Measurements from ENCODE around the gene TNNT3.

Gene TNNT3

GRCh38 chr11:1896923-1897322 is 22.6 kb upstream of the TNNT3 start:
- ChIA-PET CTCF (interaction anchor here (0.9 to 4.1 kb wide), 9 partner anchors 9 to 59 kb away, joined by 3 to 31 read pairs (median 5); no protein-coding TSS in a partner anchor), POLR2A (interaction anchor here (0.6 to 1.5 kb wide), 6 partner anchors 8 to 46 kb away, joined by 3 to 4 read pairs (median 4); no protein-coding TSS in a partner anchor)
- H3K4me1 ChIP-seq (ENCODE audit: control extremely low read depth in 1 of 4, control insufficient read depth in 4 of 4, insufficient read depth in 4 of 4, low read length in 3 of 4), result peaks cover 10 to 59% (median 33%) of the 10 kb centered on the region in 4 experiments
- DNase-seq, result peak; percentile 76 to 92 (median 88)
- H3K4me3 ChIP-seq (ENCODE audit: control insufficient read depth in 1 of 7, extremely low read depth in 1 of 7, insufficient read depth in 4 of 7, low read depth in 2 of 7, low read length in 6 of 7), result peak overlapping the region in 5 of 7 experiments; percentile 30 to 71 (median 56)
- H3K36me3 ChIP-seq (ENCODE audit: control insufficient read depth in 4 of 4, insufficient read depth in 4 of 4, low read length in 3 of 4), result no peaks in the 10 kb centered on the region
- 21% methylated on average over 12 of the region's 12 CpGs for WGBS (ENCODE audit: insufficient coverage)
- H3K9me3 ChIP-seq (ENCODE audit: control extremely low read depth in 1 of 5, control insufficient read depth in 4 of 5, insufficient read depth in 2 of 5, low read depth in 1 of 5, low read length in 4 of 5), result no peaks in the 10 kb centered on the region
- no peaks in the 10 kb centered on the region for H3K27me3 ChIP-seq (replicated peaks in 2 of 5; ENCODE audit: control insufficient read depth in 4 of 5, insufficient read depth in 5 of 5, low read length in 4 of 5)
- H3K27ac ChIP-seq (ENCODE audit: insufficient read depth in 1 of 2, low read depth in 1 of 2, low read length in 2 of 2, poor library complexity in 1 of 2, severe bottlenecking in 2 of 2), result peak overlapping the region; percentile 73 to 77

DNA sequence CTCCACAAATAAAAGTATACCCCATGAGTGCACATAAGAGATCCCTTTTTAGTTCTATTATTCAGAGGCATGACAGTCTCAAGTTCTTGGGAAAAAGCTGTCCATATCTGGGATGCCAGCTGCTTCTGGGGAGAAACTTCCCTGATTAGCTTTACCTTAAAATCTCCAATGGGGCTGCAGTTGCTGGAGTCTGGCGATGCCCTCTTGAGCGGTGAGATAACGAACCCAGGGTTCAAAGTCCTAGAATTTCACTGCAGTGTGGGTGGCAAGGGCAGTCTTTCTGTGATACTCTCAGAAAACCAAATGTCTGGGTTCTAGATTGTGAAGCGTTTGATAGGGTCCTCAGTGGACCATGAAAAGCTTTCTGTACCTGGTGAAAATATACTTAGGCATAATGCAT is 20.4 kb upstream of the TNNT3 start:
- no peak for DNase-seq
- peaks cover 0 to 4% (median 0%) of the 10 kb centered on the region in 4 experiments for H3K36me3 ChIP-seq (ENCODE audit: control insufficient read depth in 4 of 4, insufficient read depth in 4 of 4, low read length in 3 of 4)
- H3K9me3 ChIP-seq (ENCODE audit: control extremely low read depth in 1 of 5, control insufficient read depth in 4 of 5, insufficient read depth in 2 of 5, low read depth in 1 of 5, low read length in 4 of 5), result no peaks in the 10 kb centered on the region
- POLR2A ChIA-PET, result interaction anchor here (0.5 kb wide), 1 partner anchor 49 kb away, joined by 4 read pairs; no protein-coding TSS in a partner anchor
- peaks cover 10 to 38% (median 24%) of the 10 kb centered on the region in 4 experiments for H3K4me1 ChIP-seq (ENCODE audit: control extremely low read depth in 1 of 4, control insufficient read depth in 4 of 4, insufficient read depth in 4 of 4, low read length in 3 of 4)
- no peak overlapping the region for H3K4me3 ChIP-seq (ENCODE audit: control insufficient read depth in 1 of 7, extremely low read depth in 1 of 7, insufficient read depth in 4 of 7, low read depth in 2 of 7, low read length in 6 of 7)
- CTCF ChIA-PET, result interaction anchor here (0.8 to 2.6 kb wide), 8 partner anchors 11 to 66 kb away, joined by 3 to 9 read pairs (median 3); no protein-coding TSS in a partner anchor
- no peak overlapping the region for H3K27ac ChIP-seq (ENCODE audit: insufficient read depth in 1 of 2, low read depth in 1 of 2, low read length in 2 of 2, poor library complexity in 1 of 2, severe bottlenecking in 2 of 2)
- no peaks in the 10 kb centered on the region for H3K27me3 ChIP-seq (replicated peaks in 2 of 5; ENCODE audit: control insufficient read depth in 4 of 5, insufficient read depth in 5 of 5, low read length in 4 of 5)
- 91% methylated on average over 4 of the region's 4 CpGs for WGBS (ENCODE audit: insufficient coverage)

DNA sequence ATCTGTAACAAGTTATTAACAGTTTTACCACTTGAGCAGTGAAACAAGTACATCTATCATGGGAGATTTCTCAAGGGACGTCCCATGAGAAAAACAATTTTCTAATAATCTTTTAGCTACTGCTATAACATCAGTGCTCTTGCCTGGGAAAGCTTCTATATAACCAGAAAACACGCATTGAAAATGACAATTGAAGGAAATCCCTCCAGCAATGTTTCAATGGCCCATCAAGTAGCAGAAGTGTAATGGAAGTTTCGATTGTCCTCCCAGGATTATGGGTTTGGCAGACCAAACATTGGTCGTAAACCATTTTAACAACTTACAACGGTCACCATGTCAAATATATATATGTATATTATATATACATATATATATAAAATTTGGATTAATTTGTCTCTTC is 19.8 kb upstream of the TNNT3 start:
- ChIA-PET POLR2A (no interaction called here), CTCF (interaction anchor here (0.8 to 2.6 kb wide), 5 partner anchors 16 to 45 kb away, joined by 3 to 9 read pairs (median 5); no protein-coding TSS in a partner anchor)
- Histone ChIP-seq H3K4me3 (ENCODE audit: control insufficient read depth in 1 of 7, extremely low read depth in 1 of 7, insufficient read depth in 4 of 7, low read depth in 2 of 7, low read length in 6 of 7) (no peak overlapping the region), H3K36me3 (ENCODE audit: control insufficient read depth in 4 of 4, insufficient read depth in 4 of 4, low read length in 3 of 4) (peaks cover 0 to 4% (median 0%) of the 10 kb centered on the region in 4 experiments), H3K27ac (ENCODE audit: insufficient read depth in 1 of 2, low read depth in 1 of 2, low read length in 2 of 2, poor library complexity in 1 of 2, severe bottlenecking in 2 of 2) (no peak overlapping the region), H3K27me3 (replicated peaks in 2 of 5; ENCODE audit: control insufficient read depth in 4 of 5, insufficient read depth in 5 of 5, low read length in 4 of 5) (no peaks in the 10 kb centered on the region), H3K4me1 (ENCODE audit: control extremely low read depth in 1 of 4, control insufficient read depth in 4 of 4, insufficient read depth in 4 of 4, low read length in 3 of 4) (peaks cover 10 to 35% (median 24%) of the 10 kb centered on the region in 4 experiments), H3K9me3 (ENCODE audit: control extremely low read depth in 1 of 5, control insufficient read depth in 4 of 5, insufficient read depth in 2 of 5, low read depth in 1 of 5, low read length in 4 of 5) (no peaks in the 10 kb centered on the region)
- WGBS (ENCODE audit: insufficient coverage), result 100% methylated on average over 2 of the region's 5 CpGs
- no peak for DNase-seq

DNA sequence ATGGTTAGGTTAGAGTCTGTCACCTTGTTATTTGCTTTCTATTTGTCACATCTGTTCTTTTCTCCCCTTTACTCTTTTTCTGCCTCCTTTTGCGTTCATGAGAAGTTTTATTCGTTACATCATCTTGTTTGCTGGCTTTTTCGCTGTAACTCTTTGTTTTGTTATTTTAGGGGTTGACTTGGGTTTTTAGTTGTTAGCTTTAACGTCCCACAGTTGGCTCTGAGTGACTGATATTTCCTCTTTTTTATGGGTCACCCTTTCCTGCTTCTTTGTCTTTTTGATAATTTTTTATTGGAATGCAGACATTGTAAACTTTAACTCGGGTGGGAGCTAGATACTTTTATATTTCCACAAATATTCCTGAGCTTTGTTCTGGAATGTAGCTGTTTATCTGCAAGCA is 13.3 kb upstream of the TNNT3 start:
- CTCF ChIA-PET, result interaction anchor here (0.6 to 5.8 kb wide), 12 partner anchors 10 to 227 kb away, joined by 3 to 31 read pairs (median 4); no protein-coding TSS in a partner anchor
- H3K36me3 ChIP-seq (ENCODE audit: control insufficient read depth in 4 of 4, insufficient read depth in 4 of 4, low read length in 3 of 4), result peaks cover 0 to 4% (median 2%) of the 10 kb centered on the region in 4 experiments
- POLR2A ChIA-PET, result interaction anchor here (0.8 kb wide), 1 partner anchor 10 kb away, joined by 3 read pairs; no protein-coding TSS in a partner anchor
- no peaks in the 10 kb centered on the region for H3K27me3 ChIP-seq (replicated peaks in 2 of 5; ENCODE audit: control insufficient read depth in 4 of 5, insufficient read depth in 5 of 5, low read length in 4 of 5)
- H3K4me3 ChIP-seq (ENCODE audit: control insufficient read depth in 1 of 7, extremely low read depth in 1 of 7, insufficient read depth in 4 of 7, low read depth in 2 of 7, low read length in 6 of 7), result peak overlapping the region in 3 of 7 experiments; percentile 4 to 57 (median 34)
- DNase-seq, result peak in 2 of 3 donors; percentile 61 to 70
- H3K27ac ChIP-seq (ENCODE audit: insufficient read depth in 1 of 2, low read depth in 1 of 2, low read length in 2 of 2, poor library complexity in 1 of 2, severe bottlenecking in 2 of 2), result peak overlapping the region; percentile 59 to 80
- H3K9me3 ChIP-seq (ENCODE audit: control extremely low read depth in 1 of 5, control insufficient read depth in 4 of 5, insufficient read depth in 2 of 5, low read depth in 1 of 5, low read length in 4 of 5), result no peaks in the 10 kb centered on the region
- 0% methylated on average over 1 of the region's 5 CpGs for WGBS (ENCODE audit: insufficient coverage)
- peaks cover 8 to 30% (median 26%) of the 10 kb centered on the region in 4 experiments for H3K4me1 ChIP-seq (ENCODE audit: control extremely low read depth in 1 of 4, control insufficient read depth in 4 of 4, insufficient read depth in 4 of 4, low read length in 3 of 4)

DNA sequence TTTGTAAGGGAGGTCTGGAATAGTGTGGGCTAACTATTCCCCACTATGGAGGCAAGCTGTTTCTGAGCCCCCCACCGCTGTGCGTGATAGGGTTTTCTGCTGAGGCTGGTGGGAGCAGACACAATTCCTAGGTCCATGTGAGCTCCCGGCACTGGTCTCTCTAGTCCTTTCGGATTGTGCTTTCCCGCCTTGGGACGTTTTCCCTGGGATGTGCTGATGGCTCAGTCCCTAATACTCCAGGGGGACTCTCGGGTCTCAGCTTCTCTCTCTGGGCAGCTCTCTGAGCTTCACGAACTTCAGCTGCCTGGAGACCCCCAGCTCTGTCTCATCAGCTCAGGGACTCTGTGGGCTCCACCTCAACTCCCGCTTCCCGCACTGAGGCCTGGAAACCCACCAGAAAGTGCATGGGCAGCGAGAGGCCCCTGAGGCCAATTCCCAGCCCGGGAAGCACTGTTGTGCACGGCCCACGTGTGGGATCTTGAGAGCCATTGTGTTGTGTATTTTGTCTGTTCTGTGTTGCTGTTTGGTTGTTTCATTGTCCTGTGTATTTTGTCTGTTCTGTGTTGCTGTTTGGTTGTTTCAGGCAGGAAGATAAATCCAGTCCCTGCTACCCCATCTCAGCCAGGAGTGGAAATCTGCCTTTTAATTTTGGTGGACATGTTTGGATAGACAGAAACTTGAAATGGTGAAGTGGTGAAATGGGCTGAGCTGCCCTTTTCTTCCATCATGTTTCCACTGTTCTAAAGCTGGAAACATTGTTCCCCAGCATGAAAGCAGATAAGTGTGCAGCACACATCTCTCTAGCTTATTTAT is 12.7 kb upstream of the TNNT3 start:
- H3K27me3 ChIP-seq (replicated peaks in 2 of 5; ENCODE audit: control insufficient read depth in 4 of 5, insufficient read depth in 5 of 5, low read length in 4 of 5), result no peaks in the 10 kb centered on the region
- H3K4me1 ChIP-seq (ENCODE audit: control extremely low read depth in 1 of 4, control insufficient read depth in 4 of 4, insufficient read depth in 4 of 4, low read length in 3 of 4), result peaks cover 8 to 31% (median 27%) of the 10 kb centered on the region in 4 experiments
- peak overlapping the region; percentile 59 to 80 for H3K27ac ChIP-seq (ENCODE audit: insufficient read depth in 1 of 2, low read depth in 1 of 2, low read length in 2 of 2, poor library complexity in 1 of 2, severe bottlenecking in 2 of 2)
- peak overlapping the region in 3 of 7 experiments; percentile 4 to 57 (median 34) for H3K4me3 ChIP-seq (ENCODE audit: control insufficient read depth in 1 of 7, extremely low read depth in 1 of 7, insufficient read depth in 4 of 7, low read depth in 2 of 7, low read length in 6 of 7)
- POLR2A ChIA-PET, result interaction anchor here (0.8 kb wide), 1 partner anchor 11 kb away, joined by 3 read pairs; no protein-coding TSS in a partner anchor
- no peaks in the 10 kb centered on the region for H3K9me3 ChIP-seq (ENCODE audit: control extremely low read depth in 1 of 5, control insufficient read depth in 4 of 5, insufficient read depth in 2 of 5, low read depth in 1 of 5, low read length in 4 of 5)
- H3K36me3 ChIP-seq (ENCODE audit: control insufficient read depth in 4 of 4, insufficient read depth in 4 of 4, low read length in 3 of 4), result peaks cover 0 to 4% (median 2%) of the 10 kb centered on the region in 4 experiments
- CTCF ChIA-PET, result interaction anchor here (0.5 to 5.8 kb wide), 14 partner anchors 10 to 1131 kb away, joined by 3 to 31 read pairs (median 4); no protein-coding TSS in a partner anchor
- 92% methylated on average over 13 of the region's 14 CpGs for WGBS (ENCODE audit: insufficient coverage)
- no peak for DNase-seq

- Histone ChIP-seq H3K36me3 (ENCODE audit: control insufficient read depth in 4 of 4, insufficient read depth in 4 of 4, low read length in 3 of 4) (peaks cover 0 to 4% (median 1%) of the 10 kb centered on the region in 4 experiments), H3K9me3 (ENCODE audit: control extremely low read depth in 1 of 5, control insufficient read depth in 4 of 5, insufficient read depth in 2 of 5, low read depth in 1 of 5, low read length in 4 of 5) (no peaks in the 10 kb centered on the region), H3K4me1 (ENCODE audit: control extremely low read depth in 1 of 4, control insufficient read depth in 4 of 4, insufficient read depth in 4 of 4, low read length in 3 of 4) (peaks cover 8 to 44% (median 37%) of the 10 kb centered on the region in 4 experiments), H3K27ac (ENCODE audit: insufficient read depth in 1 of 2, low read depth in 1 of 2, low read length in 2 of 2, poor library complexity in 1 of 2, severe bottlenecking in 2 of 2) (peak overlapping the region in 1 of 2 experiments; percentile 47), H3K27me3 (replicated peaks in 2 of 5; ENCODE audit: control insufficient read depth in 4 of 5, insufficient read depth in 5 of 5, low read length in 4 of 5) (no peaks in the 10 kb centered on the region), H3K4me3 (ENCODE audit: control insufficient read depth in 1 of 7, extremely low read depth in 1 of 7, insufficient read depth in 4 of 7, low read depth in 2 of 7, low read length in 6 of 7) (peak overlapping the region in 2 of 7 experiments; percentile 4 to 30)
- POLR2A ChIA-PET, result interaction anchor here (0.6 kb wide), 1 partner anchor 157 kb away, joined by 3 read pairs; no protein-coding TSS in a partner anchor
- DNase-seq, result no peak
- CTCF ChIA-PET, result interaction anchor here (0.8 to 5.8 kb wide), 2 partner anchors 12 to 35 kb away, joined by 3 to 31 read pairs; no protein-coding TSS in a partner anchor
- WGBS (ENCODE audit: insufficient coverage), result 93% methylated on average over 6 of the region's 9 CpGs
These were observed 10.9 kb upstream of the TNNT3 start for GRCh38 chr11:1908618-1909017.

Data from common myeloid progenitor, CD34-positive (primary cell).